HEK293T (cell line): ENCODE data around the gene BLOC1S5.

ENCODE experiments used
- ARNT ChIP-seq: fragments of 450-650 bp; IDR thresholded peaks from 2 replicates; pipeline ENCODE4 v1.6.1; 2017; ENCODE audit warnings: mild to moderate bottlenecking
- FOXM1 ChIP-seq: fragments of 450-650 bp; IDR thresholded peaks from 2 replicates; pipeline ENCODE4 v1.6.1; 2017; ENCODE audit warnings: mild to moderate bottlenecking, borderline replicate concordance

DNA sequence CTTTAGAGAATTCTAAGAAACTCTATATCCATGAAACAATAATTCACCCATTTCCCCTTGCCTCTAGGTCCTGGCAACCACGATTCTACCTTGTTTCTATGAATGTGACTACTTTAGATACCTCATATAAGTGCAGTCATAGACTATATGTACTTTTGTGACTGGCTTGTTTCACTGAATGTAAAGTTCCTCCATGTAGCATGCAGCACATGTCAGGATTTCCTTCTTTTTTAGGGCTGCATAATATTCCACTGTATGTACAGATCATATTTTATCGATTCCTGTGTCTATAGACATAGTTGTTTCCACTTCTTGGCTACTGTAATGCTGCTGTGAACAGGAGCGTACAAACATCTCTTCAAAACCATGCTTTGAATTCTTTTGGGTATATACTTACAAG is 26.5 kb upstream of the BLOC1S5 start:
- TF ChIP-seq ARNT, result no peak
- TF ChIP-seq FOXM1, result no peak
